Breast epithelium (tissue), 4 donors: ENCODE data around the gene SYK. TPM values are rescaled to one million over a fixed set of nuclear protein-coding genes. Genes with fewer than 3 reads are reported as not detected.

Experiments used
- DNase-seq, 2 donors: peaks; one replicate each; pipeline ENCODE4 v3.0.0-alpha.2; 2019; ENCODE audit warnings: low spot score in 2 of 2
- H3K27ac ChIP-seq, 2 donors: fragments of 200-600 bp; sonication (generic) in 1 of 2; one replicate each; pipeline ENCODE4 v1.5.1; 2016 to 2019; ENCODE audit warnings: mild to moderate bottlenecking in 1 of 2
- H3K27me3 ChIP-seq, 2 donors: fragments of 200-600 bp; sonication (generic) in 1 of 2; one replicate each; pipeline versions ENCODE4 v1.5.1 to v1.6.0; 2017 to 2019; ENCODE audit warnings: control low read depth in 1 of 2, mild to moderate bottlenecking in 1 of 2
- H3K36me3 ChIP-seq: fragments of 200-600 bp; one replicate; pipeline ENCODE4 v1.5.1; 2019
- H3K4me1 ChIP-seq, 2 donors: fragments of 200-600 bp; sonication (generic); one replicate each; pipeline ENCODE4 v1.5.1; 2016 to 2019; ENCODE audit warnings: control low read depth in 1 of 2
- H3K4me3 ChIP-seq, 3 donors: fragments of 200-600 bp; sonication (generic); 1 replicate in 2 of 3; 2 replicates in 1 of 3; pipeline ENCODE4 v1.5.1; 2016 to 2019; ENCODE audit warnings: mild to moderate bottlenecking in 3 of 3, moderate library complexity in 2 of 3
- H3K9me3 ChIP-seq, 2 donors: fragments of 200-600 bp; sonication (generic) in 1 of 2; one replicate each; pipeline ENCODE4 v1.5.1; 2016 to 2019; ENCODE audit warnings: control low read depth in 1 of 2
- CTCF ChIP-seq, 3 donors: fragments of 450-650 bp; IDR thresholded peaks; one replicate each; pipeline ENCODE4 v1.5.1; 2016 to 2017; ENCODE audit warnings: antibody characterized with exemption in 3 of 3, mild to moderate bottlenecking in 3 of 3, moderate library complexity in 3 of 3
- POLR2A ChIP-seq: fragments of 450-650 bp; IDR thresholded peaks from one replicate; pipeline ENCODE4 v1.6.1; 2016; ENCODE audit warnings: antibody characterized with exemption, mild to moderate bottlenecking, moderate library complexity
- POLR2AphosphoS5 ChIP-seq, 3 donors: sonication (generic); formaldehyde crosslinking; IDR thresholded peaks; one replicate each; pipeline ENCODE4 v1.6.1; 2017; ENCODE audit warnings: antibody characterized with exemption in 3 of 3
- intact Hi-C: fragments of 100-400 bp; cut with DNase I; formaldehyde crosslinking; loops from one replicate; pipeline ENCODE4 v1.15.1; 2023; ENCODE audit warnings: low total_unique reads
- total RNA-seq, 3 donors: library from RNA; depleted of rRNA; stranded (reverse); fragments of >200 nt; gene quantifications; one replicate each; pipeline ENCODE4 v1.1.0, GENCODE V29; 2016

SYK gene
- total RNA-seq, 3 donors from 2014 or later = 11.8 to 37.8 (median 25.9) TPM

DNA sequence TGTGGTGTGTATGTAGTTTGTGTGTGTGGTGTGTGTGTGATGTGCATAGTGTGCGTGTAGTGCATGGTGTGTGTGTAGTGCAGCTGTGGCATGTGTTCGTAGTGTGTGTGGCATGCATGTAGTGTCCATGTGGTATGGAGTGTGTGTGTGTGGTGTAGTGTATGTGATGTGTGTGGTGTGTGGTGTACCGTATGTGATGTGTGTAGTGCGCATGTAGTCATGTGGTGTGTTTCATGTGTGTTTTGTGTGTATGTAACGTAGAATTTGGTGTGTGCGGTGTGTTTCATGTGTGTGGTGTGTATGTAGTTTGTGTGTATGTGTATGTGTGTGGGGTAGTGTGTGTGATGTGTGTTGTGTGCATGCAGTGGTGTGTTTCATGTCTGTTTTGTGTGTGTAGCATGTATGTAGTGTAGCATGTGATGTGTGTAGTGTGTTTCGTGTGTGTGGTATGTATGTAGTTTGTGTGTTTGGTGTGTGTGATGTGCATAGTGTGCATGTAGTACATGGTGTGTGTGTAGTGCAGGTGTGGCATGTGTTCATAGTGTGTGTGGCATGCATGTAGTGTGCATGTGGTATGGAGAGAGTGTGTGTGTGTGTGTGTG is 40.7 kb downstream of the SYK start:
- H3K27me3 ChIP-seq = no peaks in the 10 kb centered on the region
- H3K9me3 ChIP-seq = no peaks in the 10 kb centered on the region
- TF ChIP-seq CTCF (IDR thresholded peaks at IDR 0.05) (no peak), POLR2AphosphoS5 (IDR thresholded peaks at IDR 0.05) (no peak), POLR2A (no peak)
- no peak overlapping the region for H3K27ac ChIP-seq
- no peak for DNase-seq
- no peaks in the 10 kb centered on the region for H3K4me1 ChIP-seq
- no peaks in the 10 kb centered on the region for H3K36me3 ChIP-seq
- no peak overlapping the region for H3K4me3 ChIP-seq
- intact Hi-C loops = no loop called here

DNA sequence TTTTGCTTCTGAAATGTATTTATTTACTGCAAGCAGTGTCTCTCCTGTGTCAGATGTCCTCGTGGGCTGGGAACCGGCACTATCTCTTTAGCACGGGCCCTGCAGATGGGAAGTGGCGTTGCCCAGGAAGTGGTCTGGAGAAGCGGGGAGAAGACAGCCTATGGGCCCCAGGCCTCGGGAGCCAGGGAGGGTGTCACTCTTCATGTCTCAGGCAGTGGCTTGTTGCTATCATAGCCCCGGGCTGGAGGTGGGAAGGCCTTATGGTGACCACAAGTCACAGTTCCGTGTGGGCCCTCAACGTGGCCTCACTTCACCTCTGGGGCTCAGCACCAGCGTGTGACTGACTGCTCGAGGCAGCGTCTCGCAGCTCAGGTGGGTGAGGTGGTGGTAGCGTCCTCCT is 41.4 kb downstream of the SYK start:
- Histone ChIP-seq H3K27ac (no peak overlapping the region), H3K36me3 (no peaks in the 10 kb centered on the region), H3K9me3 (no peaks in the 10 kb centered on the region), H3K4me1 (no peaks in the 10 kb centered on the region), H3K27me3 (no peaks in the 10 kb centered on the region), H3K4me3 (no peak overlapping the region)
- no peak for DNase-seq
- intact Hi-C loops = no loop called here
- no peak for TF ChIP-seq POLR2A
- TF ChIP-seq POLR2AphosphoS5 (IDR thresholded peaks at IDR 0.05) = no peak
- no peak for TF ChIP-seq CTCF (IDR thresholded peaks at IDR 0.05)

GRCh38 chr9:90843525-90843924 is 41.9 kb downstream of the SYK start:
- Histone ChIP-seq H3K9me3 (no peaks in the 10 kb centered on the region), H3K27me3 (no peaks in the 10 kb centered on the region), H3K36me3 (no peaks in the 10 kb centered on the region), H3K4me1 (no peaks in the 10 kb centered on the region), H3K27ac (no peak overlapping the region), H3K4me3 (no peak overlapping the region)
- DNase-seq = no peak
- intact Hi-C loops = no loop called here
- TF ChIP-seq CTCF (IDR thresholded peaks at IDR 0.05) = no peak
- no peak for TF ChIP-seq POLR2AphosphoS5 (IDR thresholded peaks at IDR 0.05)

- Histone ChIP-seq H3K4me3 (no peak overlapping the region), H3K27me3 (no peaks in the 10 kb centered on the region), H3K4me1 (no peaks in the 10 kb centered on the region), H3K36me3 (no peaks in the 10 kb centered on the region), H3K9me3 (no peaks in the 10 kb centered on the region), H3K27ac (no peak overlapping the region)
- intact Hi-C loops = no loop called here
- no peak for DNase-seq
- no peak for TF ChIP-seq POLR2AphosphoS5 (IDR thresholded peaks at IDR 0.05)
- TF ChIP-seq POLR2A = no peak
- TF ChIP-seq CTCF (IDR thresholded peaks at IDR 0.05) = no peak
Measured at GRCh38 chr9:90844326-90844725, 42.7 kb downstream of the SYK start.

DNA sequence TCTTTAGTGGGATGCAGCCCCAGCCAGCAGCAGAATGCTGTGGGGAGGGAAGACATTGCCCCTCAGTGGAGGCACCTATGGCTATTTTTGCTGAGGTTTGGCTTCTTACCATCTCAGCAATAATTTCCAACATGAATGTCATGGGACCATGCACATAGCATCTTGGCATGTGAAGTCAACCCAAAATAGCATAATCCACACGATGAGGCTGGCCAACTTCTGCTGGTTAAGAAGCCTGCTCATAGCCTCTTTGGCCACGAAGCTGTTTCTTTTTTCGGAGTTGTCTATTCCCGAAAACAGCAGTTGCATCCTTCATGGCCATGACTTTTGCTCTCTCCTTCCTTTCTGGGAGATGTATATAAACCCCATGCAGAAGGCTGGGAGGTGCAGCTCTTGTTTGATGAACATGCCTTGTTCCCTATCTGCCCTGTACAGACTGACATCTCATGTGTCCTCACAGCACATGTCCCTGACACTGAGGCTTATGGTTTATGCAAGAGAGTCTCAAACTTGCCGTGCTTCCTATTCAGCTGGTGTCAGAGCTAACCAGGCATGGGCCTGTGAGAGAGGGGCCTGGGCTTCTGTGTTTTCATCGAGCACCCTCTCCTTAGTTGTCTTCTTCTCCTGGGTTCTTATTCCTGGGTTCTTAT is 45.3 kb downstream of the SYK start:
- intact Hi-C loops = no loop called here
- Histone ChIP-seq H3K27me3 (no peaks in the 10 kb centered on the region), H3K27ac (no peak overlapping the region), H3K4me1 (no peaks in the 10 kb centered on the region), H3K36me3 (no peaks in the 10 kb centered on the region), H3K9me3 (no peaks in the 10 kb centered on the region), H3K4me3 (no peak overlapping the region)
- TF ChIP-seq POLR2A (no peak), POLR2AphosphoS5 (IDR thresholded peaks at IDR 0.05) (no peak), CTCF (IDR thresholded peaks at IDR 0.05) (no peak)
- DNase-seq = no peak
